ENCODE results near the gene ZNF425. TPM values are rescaled to one million over a fixed set of nuclear protein-coding genes. Genes with fewer than 3 reads are reported as not detected.
"Not testable (repeated sequence)": the region's sequence is repeated elsewhere in the genome, so short reads cannot be mapped to it uniquely, and the experiment has no call there.

The ZNF425 gene
- total and polyA plus RNA-seq, 5 donors from 2014 or later, result 0.35 to 1.4 (median 0.65) TPM

- Histone ChIP-seq H3K27ac (ENCODE audit: insufficient read depth, low read length, poor library complexity, severe bottlenecking) (no peak overlapping the region), H3K4me3 (ENCODE audit: low read depth, low read length) (no peak overlapping the region)
These were observed 19.1 kb upstream of the ZNF425 start for GRCh38 chr7:149145031-149145845.

GRCh38 chr7:149144436-149144922 lies 18.4 kb upstream of the ZNF425 start:
- not testable (repeated sequence) for H3K9me3 Mint-ChIP-seq; H3K27ac Mint-ChIP-seq; H3K27me3 Mint-ChIP-seq; H3K36me3 ChIP-seq (ENCODE audit: control insufficient read depth, insufficient read depth, low read length); H3K9me3 ChIP-seq (ENCODE audit: control insufficient read depth in 2 of 2, low read length in 2 of 2); H3K36me3 Mint-ChIP-seq; H3K27ac ChIP-seq (ENCODE audit: insufficient read depth, low read length, poor library complexity, severe bottlenecking); H3K4me3 Mint-ChIP-seq; DNase-seq; H3K4me3 ChIP-seq (ENCODE audit: low read depth, low read length); ATAC-seq (ENCODE audit: low read depth in 2 of 2); H3K27me3 ChIP-seq (ENCODE audit: control insufficient read depth, insufficient read depth, low read length)
- H3K4me1 ChIP-seq (ENCODE audit: control insufficient read depth, insufficient read depth, low read length, poor library complexity, severe bottlenecking), result peaks cover 21% of the 10 kb centered on the region
- peaks cover 9 to 26% (median 17%) of the 10 kb centered on the region in 4 donors for H3K4me1 Mint-ChIP-seq

More at GRCh38 chr7:149145031-149145845, 19.1 kb upstream of the ZNF425 start:
- Mint-ChIP-seq H3K4me1 (peaks cover 9 to 32% (median 22%) of the 10 kb centered on the region in 4 donors), H3K27ac (peak overlapping the region; percentile 51 to 97 (median 92)), H3K27me3 (no peaks in the 10 kb centered on the region), H3K9me3 (no peaks in the 10 kb centered on the region), H3K36me3 (no peaks in the 10 kb centered on the region), H3K4me3 (peak overlapping the region; percentile 78 to 99 (median 91))
- no peaks in the 10 kb centered on the region for H3K9me3 ChIP-seq (ENCODE audit: control insufficient read depth in 2 of 2, low read length in 2 of 2)
- H3K4me1 ChIP-seq (ENCODE audit: control insufficient read depth, insufficient read depth, low read length, poor library complexity, severe bottlenecking), result peaks cover 24% of the 10 kb centered on the region
- DNase-seq (no peak), ATAC-seq (ENCODE audit: low read depth in 2 of 2) (no peak)
- H3K36me3 ChIP-seq (ENCODE audit: control insufficient read depth, insufficient read depth, low read length), result no peaks in the 10 kb centered on the region
- no peaks in the 10 kb centered on the region for H3K27me3 ChIP-seq (ENCODE audit: control insufficient read depth, insufficient read depth, low read length)

- Mint-ChIP-seq H3K9me3 (no peaks in the 10 kb centered on the region), H3K27me3 (no peaks in the 10 kb centered on the region), H3K4me1 (peaks cover 7 to 15% (median 12%) of the 10 kb centered on the region in 4 donors), H3K27ac (no peak overlapping the region), H3K36me3 (no peaks in the 10 kb centered on the region), H3K4me3 (no peak overlapping the region)
- Histone ChIP-seq H3K4me1 (ENCODE audit: control insufficient read depth, insufficient read depth, low read length, poor library complexity, severe bottlenecking) (peaks cover 8% of the 10 kb centered on the region), H3K4me3 (ENCODE audit: low read depth, low read length) (no peak overlapping the region), H3K9me3 (ENCODE audit: control insufficient read depth in 2 of 2, low read length in 2 of 2) (no peaks in the 10 kb centered on the region), H3K27me3 (ENCODE audit: control insufficient read depth, insufficient read depth, low read length) (no peaks in the 10 kb centered on the region), H3K36me3 (ENCODE audit: control insufficient read depth, insufficient read depth, low read length) (no peaks in the 10 kb centered on the region), H3K27ac (ENCODE audit: insufficient read depth, low read length, poor library complexity, severe bottlenecking) (no peak overlapping the region)
- DNase-seq (no peak), ATAC-seq (ENCODE audit: low read depth in 2 of 2) (no peak)
These were observed 15.8 kb upstream of the ZNF425 start for GRCh38 chr7:149141893-149142292.

- no peaks in the 10 kb centered on the region for H3K36me3 Mint-ChIP-seq
These were observed 14.7 kb upstream of the ZNF425 start for GRCh38 chr7:149140831-149141230.

GRCh38 chr7:149136118-149136517 lies 10.0 kb upstream of the ZNF425 start:
- Histone ChIP-seq H3K36me3 (ENCODE audit: control insufficient read depth, insufficient read depth, low read length) (peaks cover 5% of the 10 kb centered on the region), H3K27ac (ENCODE audit: insufficient read depth, low read length, poor library complexity, severe bottlenecking) (no peak overlapping the region), H3K9me3 (ENCODE audit: control insufficient read depth in 2 of 2, low read length in 2 of 2) (peaks cover under 1 to 3% of the 10 kb centered on the region in 2 experiments), H3K27me3 (ENCODE audit: control insufficient read depth, insufficient read depth, low read length) (no peaks in the 10 kb centered on the region), H3K4me3 (ENCODE audit: low read depth, low read length) (no peak overlapping the region), H3K4me1 (ENCODE audit: control insufficient read depth, insufficient read depth, low read length, poor library complexity, severe bottlenecking) (no peaks in the 10 kb centered on the region)
- H3K9me3 Mint-ChIP-seq, result peaks cover 0 to 3% (median 0%) of the 10 kb centered on the region in 7 donors
- no peaks in the 10 kb centered on the region for H3K27me3 Mint-ChIP-seq
- H3K4me1 Mint-ChIP-seq, result no peaks in the 10 kb centered on the region
- DNase-seq (no peak), ATAC-seq (ENCODE audit: low read depth in 2 of 2) (no peak)
- H3K36me3 Mint-ChIP-seq, result peaks cover 13% of the 10 kb centered on the region
- no peak overlapping the region for H3K4me3 Mint-ChIP-seq
- no peak overlapping the region for H3K27ac Mint-ChIP-seq

More at GRCh38 chr7:149140831-149141230, 14.7 kb upstream of the ZNF425 start:
- no peak overlapping the region for H3K4me3 Mint-ChIP-seq
- Histone ChIP-seq H3K27me3 (ENCODE audit: control insufficient read depth, insufficient read depth, low read length) (no peaks in the 10 kb centered on the region), H3K4me1 (ENCODE audit: control insufficient read depth, insufficient read depth, low read length, poor library complexity, severe bottlenecking) (no peaks in the 10 kb centered on the region), H3K9me3 (ENCODE audit: control insufficient read depth in 2 of 2, low read length in 2 of 2) (no peaks in the 10 kb centered on the region), H3K4me3 (ENCODE audit: low read depth, low read length) (no peak overlapping the region), H3K36me3 (ENCODE audit: control insufficient read depth, insufficient read depth, low read length) (no peaks in the 10 kb centered on the region), H3K27ac (ENCODE audit: insufficient read depth, low read length, poor library complexity, severe bottlenecking) (no peak overlapping the region)
- DNase-seq (no peak), ATAC-seq (ENCODE audit: low read depth in 2 of 2) (no peak)
- H3K9me3 Mint-ChIP-seq, result no peaks in the 10 kb centered on the region
- H3K27ac Mint-ChIP-seq, result no peak overlapping the region
- peaks cover 4 to 12% (median 9%) of the 10 kb centered on the region in 4 donors for H3K4me1 Mint-ChIP-seq
- H3K27me3 Mint-ChIP-seq, result no peaks in the 10 kb centered on the region

- no peak for DNase-seq
- H3K4me1 Mint-ChIP-seq, result peaks cover under 1 to 4% (median 2%) of the 10 kb centered on the region in 4 donors
- no peaks in the 10 kb centered on the region for H3K4me1 ChIP-seq (ENCODE audit: control insufficient read depth, insufficient read depth, low read length, poor library complexity, severe bottlenecking)
- H3K27ac ChIP-seq (ENCODE audit: insufficient read depth, low read length, poor library complexity, severe bottlenecking), result no peak overlapping the region
- no peak overlapping the region for H3K4me3 ChIP-seq (ENCODE audit: low read depth, low read length)
- H3K36me3 ChIP-seq (ENCODE audit: control insufficient read depth, insufficient read depth, low read length), result peaks cover 13% of the 10 kb centered on the region
- H3K27ac Mint-ChIP-seq, result peak overlapping the region in 1 of 3 donors; percentile 15
- H3K4me3 Mint-ChIP-seq, result no peak overlapping the region
- ATAC-seq (ENCODE audit: low read depth in 2 of 2), result no peak
- no peaks in the 10 kb centered on the region for H3K27me3 Mint-ChIP-seq
- H3K9me3 ChIP-seq (ENCODE audit: control insufficient read depth in 2 of 2, low read length in 2 of 2), result peaks cover 8 to 11% of the 10 kb centered on the region in 2 experiments
- H3K36me3 Mint-ChIP-seq, result peaks cover 20% of the 10 kb centered on the region
- peaks cover 0 to 10% (median 5%) of the 10 kb centered on the region in 7 donors for H3K9me3 Mint-ChIP-seq
- no peaks in the 10 kb centered on the region for H3K27me3 ChIP-seq (ENCODE audit: control insufficient read depth, insufficient read depth, low read length)
These were observed 7.0 kb upstream of the ZNF425 start for GRCh38 chr7:149133028-149133710.

- H3K27me3 ChIP-seq (ENCODE audit: control insufficient read depth, insufficient read depth, low read length), result no peaks in the 10 kb centered on the region
- no peak overlapping the region for H3K27ac ChIP-seq (ENCODE audit: insufficient read depth, low read length, poor library complexity, severe bottlenecking)
- H3K27ac Mint-ChIP-seq, result no peak overlapping the region
- DNase-seq (no peak), ATAC-seq (ENCODE audit: low read depth in 2 of 2) (no peak)
- peaks cover 8% of the 10 kb centered on the region for H3K4me1 ChIP-seq (ENCODE audit: control insufficient read depth, insufficient read depth, low read length, poor library complexity, severe bottlenecking)
- peaks cover 8 to 11% of the 10 kb centered on the region in 2 experiments for H3K9me3 ChIP-seq (ENCODE audit: control insufficient read depth in 2 of 2, low read length in 2 of 2)
- peak overlapping the region in 1 of 4 donors; percentile 64 for H3K4me3 Mint-ChIP-seq
- H3K9me3 Mint-ChIP-seq, result peaks cover 0 to 13% (median 5%) of the 10 kb centered on the region in 7 donors
- peaks cover 13% of the 10 kb centered on the region for H3K36me3 ChIP-seq (ENCODE audit: control insufficient read depth, insufficient read depth, low read length)
- peaks cover 23% of the 10 kb centered on the region for H3K36me3 Mint-ChIP-seq
- no peaks in the 10 kb centered on the region for H3K27me3 Mint-ChIP-seq
- H3K4me1 Mint-ChIP-seq, result peaks cover 8 to 13% (median 10%) of the 10 kb centered on the region in 4 donors
- H3K4me3 ChIP-seq (ENCODE audit: low read depth, low read length), result no peak overlapping the region
These were observed 4.6 kb upstream of the ZNF425 start for GRCh38 chr7:149130572-149131198.
